K562 (cell line): ENCODE measurements around the gene TTK. TPM values are rescaled to one million over a fixed set of nuclear protein-coding genes. Genes with fewer than 3 reads are reported as not detected.

Experiments
- ARHGAP35 ChIP-seq: fragments of 450-650 bp; IDR thresholded peaks from 2 replicates; pipeline ENCODE4 v1.6.1; 2018; ENCODE audit not compliant: partially characterized antibody
- ATF3 ChIP-seq, 2 experiments: fragments of 450-650 bp in 1 of 2; sonication (generic) in 1 of 2; formaldehyde crosslinking in 1 of 2; IDR thresholded peaks in 1 of 2; conservative IDR thresholded peaks in 1 of 2; 2 replicates each; pipeline versions ENCODE4 v1.6.1 to v1.8.1; 2016 to 2023; ENCODE audit warnings: mild to moderate bottlenecking in 2 of 2, moderate library complexity in 2 of 2, inconsistent platforms in 1 of 2, missing genetic modification reagents in 1 of 2
- CBX5 ChIP-seq: IDR thresholded peaks from 2 replicates; pipeline ENCODE4 v1.6.1; 2014; ENCODE audit warnings: low read depth, borderline replicate concordance
- CREB1 ChIP-seq, 2 experiments: sonication (generic) in 1 of 2; formaldehyde crosslinking in 1 of 2; IDR thresholded peaks; 2 replicates each; pipeline versions ENCODE4 v1.6.1 to v1.8.0; 2012 to 2022; ENCODE audit warnings: inconsistent platforms in 1 of 2, mild to moderate bottlenecking in 1 of 2, missing genetic modification reagents in 1 of 2, moderate library complexity in 1 of 2
- FOXP1 ChIP-seq: sonication (generic); formaldehyde crosslinking; IDR thresholded peaks from 2 replicates; pipeline ENCODE4 v1.8.0; 2022; ENCODE audit warnings: mild to moderate bottlenecking, missing genetic modification reagents
- NCOR1 ChIP-seq: fragments of 450-650 bp; IDR thresholded peaks from 2 replicates; pipeline ENCODE4 v1.6.1; 2016; ENCODE audit warnings: mild to moderate bottlenecking, moderate library complexity
- NFIX ChIP-seq: fragments of 250-450 bp; sonication (Bioruptor Pico); IDR thresholded peaks from 2 replicates; pipeline ENCODE4 v1.4.0; 2020; ENCODE audit warnings: low read depth, mild to moderate bottlenecking, moderate library complexity
- RNF2 ChIP-seq: sonication (generic); IDR thresholded peaks from 2 replicates; pipeline ENCODE4 v1.6.1; 2016
- SAFB2 ChIP-seq: fragments of 200-400 bp; formaldehyde crosslinking; IDR thresholded peaks from 2 replicates; pipeline ENCODE4 v1.6.1; 2018; ENCODE audit warnings: borderline replicate concordance, low read length, low read depth, moderate library complexity; ENCODE audit not compliant: severe bottlenecking
- TAL1 ChIP-seq: fragments of 450-650 bp; IDR thresholded peaks from 2 replicates; pipeline ENCODE4 v1.6.1; 2016; ENCODE audit warnings: mild to moderate bottlenecking
- XRCC3 ChIP-seq: fragments of 450-650 bp; IDR thresholded peaks from 2 replicates; pipeline ENCODE4 v1.6.1; 2017; ENCODE audit warnings: mild to moderate bottlenecking, moderate library complexity
- polyA plus RNA-seq, 8 experiments: library from polyadenylated mRNA; depleted of rRNA in 4 of 8; stranded (reverse) in 5 of 8; unstranded in 3 of 8; fragments of >200 nt; fragmentation: Nextera tagmentation in 2 of 8; fragmentation: Illumina TruSeq in 1 of 8; extraction: Ambion mirVana in 2 of 8; extraction: Trizol in 1 of 8; gene quantifications; 2 replicates each; pipeline versions ENCODE4 v1.2.1 to v1.2.3, GENCODE V29; 2011 to 2014; ENCODE audit warnings: inconsistent platforms in 1 of 8, missing spikeins in 1 of 8
- total RNA-seq, 7 experiments: library from RNA; depleted of rRNA in 6 of 7; stranded (reverse); fragments of >200 nt in 6 of 7; fragmentation: Illumina TruSeq in 2 of 7; extraction: Trizol in 2 of 7; gene quantifications; 2 replicates each; pipeline versions ENCODE4 v1.2.1 to v1.2.3, GENCODE V29; 2011 to 2021; ENCODE audit warnings: low replicate concordance in 1 of 7
- TF ChIP-seq, protein P1 (sequence below): fragments of 250-450 bp; sonication (Bioruptor Pico); IDR thresholded peaks from 2 replicates; pipeline ENCODE4 v1.5.0; 2021
- TF ChIP-seq, protein P2 (sequence below): fragments of 450-650 bp; formaldehyde crosslinking; IDR thresholded peaks from 2 replicates; pipeline ENCODE4 v1.4.0; 2020; ENCODE audit warnings: mild to moderate bottlenecking, mixed read lengths

TTK gene
- total and polyA plus RNA-seq, 9 of the 15 experiments (the other 6 are each of a cell fraction or from before 2014, with no cell fraction given): 32.7 to 58.9 (median 52.8) TPM

DNA sequence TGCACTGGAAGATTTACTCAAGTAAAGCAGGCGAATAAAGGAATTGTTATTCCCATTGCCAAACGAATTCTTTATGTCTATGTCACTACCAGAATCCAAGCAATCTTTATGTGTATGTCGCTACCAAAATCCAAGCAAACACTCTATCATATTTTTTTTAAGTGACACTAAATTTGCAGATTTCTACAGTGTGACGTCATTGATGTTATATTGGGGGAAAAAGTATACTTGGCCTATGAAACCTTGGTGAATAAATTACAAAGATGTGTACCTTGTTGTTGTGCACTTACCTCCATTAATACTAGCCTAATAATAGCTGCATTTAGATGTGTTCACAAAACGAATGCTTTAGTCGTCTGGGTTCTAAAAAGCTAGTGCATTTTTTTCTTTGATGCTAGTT is 957 bp downstream of the TTK start (continued):
- TF ChIP-seq, protein P1, sequence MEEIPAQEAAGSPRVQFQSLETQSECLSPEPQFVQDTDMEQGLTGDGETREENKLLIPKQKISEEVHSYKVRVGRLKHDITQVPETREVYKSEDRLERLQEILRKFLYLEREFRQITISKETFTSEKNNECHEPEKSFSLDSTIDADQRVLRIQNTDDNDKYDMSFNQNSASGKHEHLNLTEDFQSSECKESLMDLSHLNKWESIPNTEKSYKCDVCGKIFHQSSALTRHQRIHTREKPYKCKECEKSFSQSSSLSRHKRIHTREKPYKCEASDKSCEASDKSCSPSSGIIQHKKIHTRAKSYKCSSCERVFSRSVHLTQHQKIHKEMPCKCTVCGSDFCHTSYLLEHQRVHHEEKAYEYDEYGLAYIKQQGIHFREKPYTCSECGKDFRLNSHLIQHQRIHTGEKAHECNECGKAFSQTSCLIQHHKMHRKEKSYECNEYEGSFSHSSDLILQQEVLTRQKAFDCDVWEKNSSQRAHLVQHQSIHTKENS (CRISPR knock-in tag): no peak
- no peak for TF ChIP-seq NFIX
- TF ChIP-seq XRCC3: no peak
- no peak for TF ChIP-seq RNF2
- TF ChIP-seq FOXP1 (CRISPR knock-in tag): no peak
- TF ChIP-seq ARHGAP35: no peak
- TF ChIP-seq, protein P2, sequence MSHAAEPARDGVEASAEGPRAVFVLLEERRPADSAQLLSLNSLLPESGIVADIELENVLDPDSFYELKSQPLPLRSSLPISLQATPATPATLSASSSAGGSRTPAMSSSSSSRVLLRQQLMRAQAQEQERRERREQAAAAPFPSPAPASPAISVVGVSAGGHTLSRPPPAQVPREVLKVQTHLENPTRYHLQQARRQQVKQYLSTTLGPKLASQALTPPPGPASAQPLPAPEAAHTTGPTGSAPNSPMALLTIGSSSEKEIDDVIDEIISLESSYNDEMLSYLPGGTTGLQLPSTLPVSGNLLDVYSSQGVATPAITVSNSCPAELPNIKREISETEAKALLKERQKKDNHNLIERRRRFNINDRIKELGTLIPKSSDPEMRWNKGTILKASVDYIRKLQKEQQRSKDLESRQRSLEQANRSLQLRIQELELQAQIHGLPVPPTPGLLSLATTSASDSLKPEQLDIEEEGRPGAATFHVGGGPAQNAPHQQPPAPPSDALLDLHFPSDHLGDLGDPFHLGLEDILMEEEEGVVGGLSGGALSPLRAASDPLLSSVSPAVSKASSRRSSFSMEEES (CRISPR knock-in tag): no peak
- TF ChIP-seq CREB1 (IDR thresholded peaks at IDR 0.05): no peak
- peak; percentile 33; the same call in 1 of the 2 replicates for TF ChIP-seq CREB1 (CRISPR knock-in tag; IDR thresholded peaks at IDR 0.05)
- no peak for TF ChIP-seq NCOR1
- TF ChIP-seq SAFB2: no peak
- no peak for TF ChIP-seq TAL1
- no peak for TF ChIP-seq CBX5
- peak; percentile 82 for TF ChIP-seq ATF3 (IDR thresholded peaks at IDR 0.05)
- no peak for TF ChIP-seq ATF3 (CRISPR knock-in tag; conservative IDR thresholded peaks at IDR 0.05)
- TF ChIP-seq, all 486 proteins: peak for 5
